GM11168 (cell line): ENCODE results near the gene SNTB2.

Source experiments
- in situ Hi-C: fragments of 300-500 bp; cut with MboI; formaldehyde crosslinking; loops from one replicate; pipeline ENCODE4 v1.12.0; 2022; ENCODE audit warnings: low sequenced_read_pairs; ENCODE audit not compliant: unreplicated experiment

SNTB2 gene

GRCh38 chr16:69328854-69329316 lies 141.9 kb downstream of the SNTB2 start:
- in situ Hi-C loops: no loop called here

- in situ Hi-C loops: no loop called here
Measured at GRCh38 chr16:69329369-69330285, 142.7 kb downstream of the SNTB2 start.

- in situ Hi-C loops: no loop called here
Measured at GRCh38 chr16:69330286-69331109, 143.5 kb downstream of the SNTB2 start, which contains the start of gene PDF. Gene PDF (minus strand): TSS chr16:69330588. CDS start chr16:69330570, 18 bp downstream.

GRCh38 chr16:69334696-69335095 lies 147.7 kb downstream of the SNTB2 start:
- in situ Hi-C loops: no loop called here

GRCh38 chr16:69338557-69339288 lies 151.8 kb downstream of the SNTB2 start:
- in situ Hi-C loops: no loop called here

GRCh38 chr16:69339289-69340094 lies 152.5 kb downstream of the SNTB2 start, which contains the start of the genes COG8 and NIP7:
Gene COG8 (minus strand): TSS chr16:69339564. CDS start chr16:69339552, 12 bp downstream.
Gene NIP7 (plus strand): TSS chr16:69339772. CDS start chr16:69339830, 58 bp downstream.
- in situ Hi-C loops: no loop called here

GRCh38 chr16:69340095-69340644 lies 153.2 kb downstream of the SNTB2 start:
- in situ Hi-C loops: no loop called here

GRCh38 chr16:69344171-69344570 lies 157.2 kb downstream of the SNTB2 start:
- in situ Hi-C loops: no loop called here

- in situ Hi-C loops: no loop called here
Measured at GRCh38 chr16:69345923-69346322, 159.0 kb downstream of the SNTB2 start.

- in situ Hi-C loops: no loop called here
Measured at GRCh38 chr16:69346683-69347082, 159.7 kb downstream of the SNTB2 start.

GRCh38 chr16:69348222-69348621 lies 161.3 kb downstream of the SNTB2 start:
- in situ Hi-C loops: no loop called here

- in situ Hi-C loops: no loop called here
Measured at GRCh38 chr16:69349536-69349935, 162.6 kb downstream of the SNTB2 start.

GRCh38 chr16:69350536-69351133 lies 163.7 kb downstream of the SNTB2 start:
- in situ Hi-C loops: no loop called here

- in situ Hi-C loops: no loop called here
Measured at GRCh38 chr16:69351309-69352027, 164.5 kb downstream of the SNTB2 start, which contains the start of gene TMED6. Gene TMED6 (minus strand): TSS chr16:69351786. CDS start chr16:69351753, 33 bp downstream.
